HepG2 (cell line): ENCODE measurements around the gene KRT6C. TPM values are rescaled to one million over a fixed set of nuclear protein-coding genes. Genes with fewer than 3 reads are reported as not detected.

Experiments used
- ATAC-seq: fragments of 200-7000 bp; cut with Tn5 transposase; 3 replicates; pipeline ENCODE4 v1.9.1; 2020; ENCODE audit warnings: mild to moderate bottlenecking, moderate library complexity
- BruUV-seq: library from RNA; stranded (reverse); fragments of 400-500 nt; replicated peaks from 2 replicates; lab custom pipeline; 2021; lab: Mats Ljungman, UMichigan
- CTCF ChIA-PET: fragments of 300-600 bp; formaldehyde crosslinking; extraction: SDS; loops from one replicate; lab custom pipeline; 2021; ENCODE audit warnings: low total read pairs, inconsistent platforms, low intra/inter-chr PET ratio; lab: Yijun Ruan, JAX
- POLR2A ChIA-PET: fragments of 350-600 bp; sonication (Branson Sonifier 250); formaldehyde crosslinking; loops from one replicate; lab custom pipeline; 2020; ENCODE audit warnings: antibody characterized with exemption, inconsistent platforms; lab: Yijun Ruan, JAX
- DNase-seq: peaks from one replicate; pipeline ENCODE4 v3.0.0-alpha.2; 2015; ENCODE audit warnings: low spot score
- FAIRE-seq: peaks from 3 replicates; lab custom pipeline; 2011; peaks lifted over from hg19 to GRCh38; lab: Jason Lieb, UNC
- H2AFZ ChIP-seq: one replicate; pipeline ENCODE4 v1.6.1; 2011; ENCODE audit warnings: low read length, inconsistent platforms
- H3K27ac ChIP-seq: fragments of 300-600 bp; 3 replicates; pipeline ENCODE4 v1.8.0; 2011; ENCODE audit warnings: mixed run types, mild to moderate bottlenecking, mixed read lengths, low read length, inconsistent platforms; ENCODE audit not compliant: insufficient read depth; ENCODE audit errors: extremely low read length
- H3K27me3 ChIP-seq, 2 experiments: fragments of 200-600 bp in 1 of 2; 2 replicates in 1 of 2; 3 replicates in 1 of 2; pipeline versions ENCODE4 v1.6.0 to v1.8.0; 2011; ENCODE audit warnings: low read length in 2 of 2, mild to moderate bottlenecking in 2 of 2, moderate library complexity in 2 of 2, inconsistent platforms in 1 of 2; ENCODE audit not compliant: insufficient read depth in 2 of 2, control insufficient read depth in 1 of 2
- H3K36me3 ChIP-seq, 2 experiments: fragments of 200-600 bp in 1 of 2; replicated peaks in 1 of 2; 2 replicates in 1 of 2; 3 replicates in 1 of 2; pipeline versions ENCODE4 v1.5.1 to v1.8.0; 2011; ENCODE audit warnings: low read length in 2 of 2, inconsistent platforms in 1 of 2; ENCODE audit not compliant: insufficient read depth in 2 of 2, control insufficient read depth in 1 of 2
- H3K4me1 ChIP-seq: 2 replicates; pipeline ENCODE4 v1.5.1; 2012; ENCODE audit warnings: low read length, inconsistent platforms; ENCODE audit not compliant: insufficient read depth
- H3K4me2 ChIP-seq: 2 replicates; pipeline ENCODE4 v1.6.0; 2011; ENCODE audit warnings: low read depth, low read length, inconsistent platforms
- H3K4me3 ChIP-seq, 3 experiments: fragments of 200-600 bp in 1 of 3; sonication (generic), shearing (Covaris generic) in 1 of 3; replicated peaks in 1 of 3; 2 replicates each; pipeline ENCODE4 v1.5.1; 2011 to 2016; ENCODE audit warnings: low read length in 3 of 3, inconsistent platforms in 2 of 3, low read depth in 2 of 3, mild to moderate bottlenecking in 2 of 3, control low read depth in 1 of 3, mixed read lengths in 1 of 3; ENCODE audit not compliant: insufficient read depth in 1 of 3
- H3K79me2 ChIP-seq: one replicate; pipeline ENCODE4 v1.6.1; 2011; ENCODE audit warnings: low read length, inconsistent platforms; ENCODE audit not compliant: insufficient read depth
- H3K9ac ChIP-seq: 2 replicates; pipeline ENCODE4 v1.6.0; 2011; ENCODE audit warnings: mild to moderate bottlenecking, low read depth, low read length, inconsistent platforms; ENCODE audit not compliant: insufficient read depth
- H3K9me3 ChIP-seq: 2 replicates; pipeline ENCODE4 v1.5.1; 2012; ENCODE audit warnings: mild to moderate bottlenecking, low read length
- H4K20me1 ChIP-seq: 2 replicates; pipeline ENCODE4 v1.6.0; 2011; ENCODE audit warnings: inconsistent platforms, mild to moderate bottlenecking, low read length, moderate library complexity; ENCODE audit not compliant: insufficient read depth
- HMG20A ChIP-seq: IDR thresholded peaks from 2 replicates; pipeline ENCODE4 v1.6.1; 2016; ENCODE audit warnings: borderline replicate concordance
- LCORL ChIP-seq, 2 experiments: fragments of 450-650 bp in 1 of 2; sonication (generic) in 1 of 2; formaldehyde crosslinking in 1 of 2; IDR thresholded peaks; 2 replicates each; pipeline versions ENCODE4 v1.5.0 to v1.6.1; 2017 to 2020; ENCODE audit warnings: antibody characterized with exemption in 1 of 2, missing genetic modification reagents in 1 of 2
- SP5 ChIP-seq: IDR thresholded peaks from 2 replicates; pipeline ENCODE4 v1.6.1; 2016; ENCODE audit warnings: low read depth, borderline replicate concordance
- TBX2 ChIP-seq: sonication (generic); formaldehyde crosslinking; IDR thresholded peaks from 2 replicates; pipeline ENCODE4 v1.5.0; 2020; ENCODE audit warnings: missing genetic modification reagents, mild to moderate bottlenecking, borderline replicate concordance
- TEAD3 ChIP-seq: optimal IDR thresholded peaks from 2 replicates; pipeline ENCODE3; 2016; ENCODE audit warnings: borderline replicate concordance
- ZNF142 ChIP-seq: sonication (generic); formaldehyde crosslinking; IDR thresholded peaks from 2 replicates; pipeline ENCODE4 v1.4.0; 2020; ENCODE audit warnings: missing genetic modification reagents
- ZNF44 ChIP-seq: sonication (generic); formaldehyde crosslinking; IDR thresholded peaks from 2 replicates; pipeline ENCODE4 v1.5.1; 2020; ENCODE audit warnings: mild to moderate bottlenecking, missing genetic modification reagents
- ZNF652 ChIP-seq: IDR thresholded peaks from 2 replicates; pipeline ENCODE4 v1.6.1; 2016; ENCODE audit warnings: low read depth, borderline replicate concordance
- ZNF660 ChIP-seq: sonication (generic); formaldehyde crosslinking; IDR thresholded peaks from 2 replicates; pipeline ENCODE4 v1.5.1; 2020; ENCODE audit warnings: mild to moderate bottlenecking, low read depth, missing genetic modification reagents, borderline replicate concordance
- WGBS: methylation state at CpG from one replicate; pipeline ENCODE4 v1.1.6; 2017; ENCODE audit warnings: low lambda C conversion rate; 5-methylcytosine and 5-hydroxymethylcytosine counted together
- in situ Hi-C: cut with HindIII; loops from 2 replicates; pipeline ENCODE4 v1.10.0; 2017; ENCODE audit warnings: low pct_unique_long_range_greater_than_20kb; ENCODE audit not compliant: extremely low pct_ligation_motif_present
- intact Hi-C: fragments of 100-400 bp; cut with micrococcal nuclease; formaldehyde crosslinking; loops from one replicate; pipeline ENCODE4 v1.10.0; 2022; ENCODE audit not compliant: unreplicated experiment
- polyA plus RNA-seq, 8 experiments: library from polyadenylated mRNA; depleted of rRNA in 3 of 8; stranded (reverse) in 7 of 8; unstranded in 1 of 8; fragments of >200 nt; fragmentation: Illumina TruSeq in 4 of 8; extraction: Trizol in 4 of 8; gene quantifications; 2 replicates each; pipeline versions ENCODE4 v1.2.1 to v1.2.3, GENCODE V29; 2011 to 2016; ENCODE audit warnings: low read depth in 4 of 8, missing spikeins in 1 of 8, mixed read lengths in 1 of 8; ENCODE audit not compliant: insufficient read depth in 1 of 8
- total RNA-seq, 5 experiments: library from RNA; depleted of rRNA; stranded (reverse); fragments of >200 nt; fragmentation: Illumina TruSeq; extraction: Trizol; gene quantifications; 2 replicates each; pipeline ENCODE4 v1.2.3, GENCODE V29; 2016; ENCODE audit warnings: low read depth in 1 of 5

Gene KRT6C
- total and polyA plus RNA-seq, 2 of the 13 experiments (the other 11 are each of a cell fraction or from before 2014, with no cell fraction given): 0.03 TPM; not detected in 1

- no peak for TF ChIP-seq ZNF142 (CRISPR knock-in tag)
- no peak for TF ChIP-seq ZNF652 (CRISPR knock-in tag)
- TF ChIP-seq HMG20A (CRISPR knock-in tag): no peak
- TF ChIP-seq SP5 (CRISPR knock-in tag): no peak
- TF ChIP-seq, all 625 proteins: peak for 0
These were observed 8.7 kb downstream of the KRT6C start (continued) for GRCh38 chr12:52464897-52465296.

GRCh38 chr12:52461693-52462092, 11.9 kb downstream of the KRT6C start:
- in situ Hi-C loops (no loop called here), intact Hi-C loops (no loop called here)
- H3K9ac ChIP-seq: no peak overlapping the region
- no peak overlapping the region for H3K27ac ChIP-seq
- no peak for DNase-seq
- 0% methylated on average over 5 of the region's 5 CpGs for WGBS
- H3K79me2 ChIP-seq: no peaks in the 10 kb centered on the region
- ChIA-PET POLR2A (no interaction called here), CTCF (no interaction called here)
- H3K9me3 ChIP-seq: no peaks in the 10 kb centered on the region
- no peak for ATAC-seq
- no peaks in the 10 kb centered on the region; a peak in 1 of 5 replicates for H3K27me3 ChIP-seq
- no peak for TF ChIP-seq TEAD3 (CRISPR knock-in tag)
- no peak for TF ChIP-seq TBX2
- no peak for TF ChIP-seq ZNF660 (CRISPR knock-in tag)
- TF ChIP-seq LCORL (IDR thresholded peaks at IDR 0.05): no peak
- TF ChIP-seq LCORL (CRISPR knock-in tag; IDR thresholded peaks at IDR 0.05): no peak
- TF ChIP-seq ZNF44 (CRISPR knock-in tag): no peak
- no peak overlapping the region for H2AFZ ChIP-seq
- no TSS peak for BruUV-seq
- no peak overlapping the region for H3K4me2 ChIP-seq
- H3K4me3 ChIP-seq: no peak overlapping the region
- no peaks in the 10 kb centered on the region for H3K36me3 ChIP-seq
- no peaks in the 10 kb centered on the region for H4K20me1 ChIP-seq
- H3K4me1 ChIP-seq: no peaks in the 10 kb centered on the region
- FAIRE-seq: no peak
